HG03045 (cell line): Measurements from ENCODE around the gene ARL17A.
"Not testable (repeated sequence)": the region's sequence is repeated elsewhere in the genome, so short reads cannot be mapped to it uniquely, and the experiment has no call there.

Experiments used
- ATAC-seq: cut with Tn5 transposase; IDR thresholded peaks from one replicate; pipeline ENCODE4 v1.9.1; 2021; ENCODE audit warnings: mild to moderate bottlenecking, moderate library complexity; ENCODE audit not compliant: unreplicated experiment

The ARL17A gene

DNA sequence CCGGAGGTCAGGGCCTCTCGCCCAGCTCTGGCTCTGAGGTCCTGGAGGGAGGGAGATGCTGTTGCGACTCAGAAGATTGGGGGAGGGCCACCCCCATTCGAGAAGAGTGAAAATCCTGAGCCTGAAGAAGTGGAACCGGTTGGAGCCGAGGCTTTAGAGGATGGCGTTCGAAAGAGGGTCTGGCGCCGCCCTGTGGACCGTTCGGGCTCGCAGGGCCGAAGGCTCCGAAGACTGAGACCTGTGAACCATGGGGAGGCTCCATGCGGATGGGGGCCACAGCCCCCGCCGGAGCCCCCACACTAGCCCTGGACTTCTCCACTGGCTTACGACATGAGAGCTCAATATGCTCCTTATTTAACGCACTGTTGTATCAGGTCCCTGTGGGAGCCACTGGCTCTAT, 20.3 kb downstream of the ARL17A start:
- ATAC-seq: not testable (repeated sequence)

DNA sequence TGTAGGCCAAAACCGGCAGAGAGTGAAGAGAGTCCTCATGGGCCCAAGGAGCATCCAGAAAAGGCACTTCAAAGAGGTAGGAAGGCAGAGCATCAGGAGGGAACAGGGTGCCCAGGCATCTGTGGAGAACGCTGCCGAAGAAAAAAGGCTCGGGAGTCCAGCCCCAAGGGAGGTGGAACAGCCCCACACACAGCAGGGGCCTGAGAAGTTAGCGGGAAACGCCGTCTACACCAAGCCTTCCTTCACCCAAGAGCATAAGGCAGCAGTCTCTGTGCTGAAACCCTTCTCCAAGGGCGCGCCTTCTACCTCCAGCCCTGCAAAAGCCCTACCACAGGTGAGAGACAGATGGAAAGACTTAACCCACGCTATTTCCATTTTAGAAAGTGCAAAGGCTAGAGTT, 30.9 kb downstream of the ARL17A start:
- ATAC-seq: not testable (repeated sequence)

DNA sequence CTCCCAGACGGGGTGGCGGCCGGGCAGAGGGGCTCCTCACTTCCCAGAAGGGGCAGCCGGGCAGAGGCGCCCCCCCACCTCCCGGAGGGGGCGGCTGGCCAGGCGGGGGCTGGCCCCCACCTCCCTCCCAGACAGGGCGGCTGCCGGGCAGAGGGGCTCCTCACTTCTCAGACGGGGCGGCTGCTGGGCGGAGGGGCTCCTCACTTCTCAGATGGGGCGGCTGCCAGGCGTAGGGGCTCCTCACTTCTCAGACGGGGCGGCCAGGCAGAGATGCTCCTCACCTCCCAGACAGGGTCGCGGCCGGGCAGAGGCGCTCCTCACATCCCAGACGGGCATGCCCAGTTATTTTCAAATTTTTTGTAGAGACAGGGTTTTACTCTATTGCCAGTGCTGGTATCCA, 44.8 kb downstream of the ARL17A start:
- not testable (repeated sequence) for ATAC-seq

DNA sequence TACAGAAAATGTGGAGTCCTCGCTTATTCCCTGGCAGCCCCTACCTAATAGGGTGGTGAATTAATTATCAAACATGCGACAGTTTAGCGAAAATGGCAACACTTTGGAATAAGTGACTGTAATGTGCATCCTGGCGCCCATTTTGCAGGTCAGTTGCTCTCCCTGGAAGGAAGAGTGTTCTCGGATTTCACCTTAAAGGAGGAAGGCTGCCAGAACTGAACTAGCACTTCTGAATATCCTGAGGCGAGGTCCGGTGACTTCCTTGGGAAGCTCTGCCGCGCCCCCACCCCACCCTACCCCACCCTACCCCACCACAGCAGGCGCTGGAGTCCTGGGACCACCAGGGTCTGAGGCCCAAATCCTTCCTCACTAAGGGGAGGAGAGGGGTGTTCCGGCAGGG, 67.3 kb downstream of the ARL17A start, which contains the start of gene LRRC37A2:
Gene LRRC37A2, plus strand, starts transcription at position 301 of the 400 bp plus-strand sequence. CDS start 245 bp downstream, outside the sequence.
- not testable (repeated sequence) for ATAC-seq

DNA sequence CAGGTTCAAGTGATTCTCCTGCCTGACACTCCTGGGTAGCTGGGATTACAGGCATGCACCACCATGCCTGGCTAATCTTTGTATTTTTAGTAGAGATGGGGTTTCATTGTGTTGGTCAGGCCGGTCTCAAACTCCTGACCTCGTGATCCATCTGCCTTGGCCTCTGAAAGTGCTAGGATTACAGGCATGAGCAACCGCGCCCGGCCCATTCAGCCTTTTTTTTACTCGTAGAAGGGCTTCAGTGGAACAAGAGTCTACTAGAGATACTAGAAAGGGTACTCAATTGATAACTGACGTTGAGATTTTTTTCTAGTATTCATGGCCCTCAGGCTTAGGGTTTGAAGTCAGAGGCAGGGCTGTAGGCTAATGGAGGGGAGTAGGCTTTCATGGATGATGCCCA, 73.6 kb downstream of the ARL17A start:
- ATAC-seq: not testable (repeated sequence)

DNA sequence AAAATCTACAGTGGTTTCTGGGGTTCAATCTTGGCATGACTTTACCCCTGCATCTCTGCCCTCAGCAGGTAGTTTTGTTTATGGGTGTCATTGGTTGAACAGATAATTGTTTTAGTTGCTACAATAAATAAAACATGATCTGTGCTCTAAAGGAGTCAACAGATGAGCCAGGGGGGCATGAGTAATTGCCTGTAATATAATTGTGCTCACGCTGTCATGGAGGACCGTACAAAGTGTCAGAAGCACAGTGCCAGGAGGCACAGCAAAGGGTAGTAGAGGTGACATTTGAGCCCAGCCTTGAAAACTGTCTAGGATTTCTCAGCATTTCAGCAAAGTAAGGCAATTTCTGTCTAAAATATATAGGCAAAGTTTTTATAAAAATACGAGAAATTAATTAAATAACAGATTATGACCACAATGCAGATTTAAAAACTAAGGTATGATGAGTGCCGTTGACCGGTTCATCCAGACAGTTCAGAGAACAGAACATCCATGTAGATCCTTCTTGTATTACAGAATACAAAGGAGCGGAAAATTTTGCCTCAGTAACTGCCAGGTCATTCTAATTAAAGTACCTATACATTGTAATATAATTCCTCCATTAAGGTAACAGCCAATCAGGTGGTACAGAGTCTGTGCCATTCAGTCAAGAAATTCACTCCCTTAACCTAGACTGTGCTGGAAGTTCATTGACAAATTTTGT, 79.9 kb downstream of the ARL17A start:
- not testable (repeated sequence) for ATAC-seq

DNA sequence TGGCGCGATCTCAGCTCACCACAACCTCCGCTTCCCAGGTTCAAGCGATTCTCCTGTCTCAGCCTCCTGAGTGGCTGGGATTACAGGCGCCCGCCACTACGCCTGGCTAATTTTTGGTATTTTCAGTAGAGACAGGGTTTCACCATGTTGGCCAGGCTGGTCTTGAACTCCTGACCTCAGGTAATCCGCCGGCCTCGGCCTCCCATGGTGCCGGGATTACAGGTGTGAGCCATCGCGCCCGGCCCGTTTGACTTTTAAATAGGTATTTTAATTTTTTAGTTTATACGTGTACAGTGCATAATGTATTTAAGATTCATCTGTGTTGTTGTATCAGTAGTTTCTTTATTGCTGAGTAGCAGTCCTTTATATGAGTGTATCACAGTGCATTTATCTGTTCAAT, 87.5 kb downstream of the ARL17A start:
- not testable (repeated sequence) for ATAC-seq

DNA sequence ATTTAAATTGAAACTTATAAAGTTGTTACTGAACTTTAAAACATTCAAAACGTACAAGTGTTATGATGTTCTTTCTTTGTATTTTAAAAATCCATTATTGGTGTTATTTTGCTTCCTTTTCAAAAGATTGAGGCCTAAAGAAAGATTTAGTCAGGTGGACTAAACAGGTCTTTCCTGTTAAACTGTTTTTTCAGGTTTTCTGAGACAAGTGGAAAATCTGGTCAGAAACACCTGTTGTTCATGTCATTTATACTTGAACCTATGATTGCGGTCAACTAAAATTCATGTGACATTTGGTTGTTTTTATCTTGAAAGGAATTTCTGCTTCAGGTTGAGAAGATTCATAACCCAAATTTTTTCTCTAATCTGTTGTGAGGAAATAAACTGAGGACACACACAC, 98.2 kb downstream of the ARL17A start:
- ATAC-seq: not testable (repeated sequence)

DNA sequence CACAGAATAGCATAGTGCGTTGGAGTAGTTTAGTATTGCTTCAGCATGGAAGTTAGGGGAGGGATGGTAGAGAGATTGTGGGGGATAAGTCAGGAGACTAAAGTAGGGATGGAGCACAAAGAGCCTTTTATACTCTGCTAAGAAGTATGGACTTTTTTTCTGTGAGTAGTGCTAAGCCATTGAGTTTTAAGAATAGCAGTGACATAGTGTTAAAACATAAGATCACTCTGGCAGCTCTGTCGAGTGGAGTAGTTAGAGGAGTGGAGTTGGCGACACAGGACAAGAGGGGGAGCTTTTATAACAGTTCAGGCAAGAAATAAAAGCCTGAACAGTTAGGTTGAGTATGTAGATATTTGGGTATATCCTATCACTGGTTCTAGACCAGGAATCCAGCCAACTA, 100.7 kb downstream of the ARL17A start:
- ATAC-seq: not testable (repeated sequence)

DNA sequence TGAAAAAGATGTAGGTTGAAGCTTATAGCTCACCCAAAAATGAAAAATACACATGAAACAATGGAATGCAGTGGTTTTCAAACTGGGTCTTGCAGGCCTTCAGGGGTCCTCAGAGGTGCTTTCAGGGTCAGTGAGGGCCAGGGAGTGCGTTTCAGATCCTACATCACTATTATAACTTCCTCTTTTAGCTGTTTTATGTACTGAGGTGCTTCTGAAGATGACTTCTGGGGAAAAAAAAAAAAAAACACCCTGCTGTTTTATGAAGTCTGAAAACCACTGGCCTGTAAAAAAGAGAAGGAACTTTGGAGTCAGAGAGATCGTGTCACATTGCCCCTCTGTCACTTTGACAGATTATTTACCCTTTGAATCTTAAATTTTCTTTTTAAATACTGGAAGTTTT, 103.9 kb downstream of the ARL17A start:
- ATAC-seq: not testable (repeated sequence)

DNA sequence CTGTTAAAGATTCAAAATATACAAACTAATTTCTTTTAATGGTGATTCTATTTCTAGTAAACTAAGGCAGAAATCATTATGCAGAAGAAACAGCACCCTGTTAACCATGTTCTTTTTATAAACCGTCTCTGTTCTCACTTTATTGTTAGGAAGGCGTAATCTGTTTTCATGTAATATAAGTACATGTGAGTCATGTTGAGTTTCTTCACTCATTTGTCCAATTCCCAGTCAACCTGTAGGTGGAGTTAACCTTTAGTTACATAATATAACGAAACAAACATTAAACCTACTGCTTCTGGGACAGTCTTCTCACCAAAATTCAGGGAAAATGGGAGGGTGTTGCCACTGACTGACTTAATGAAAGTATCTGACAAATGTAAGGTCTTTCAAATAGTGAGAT, 105.0 kb downstream of the ARL17A start:
- ATAC-seq: not testable (repeated sequence)

DNA sequence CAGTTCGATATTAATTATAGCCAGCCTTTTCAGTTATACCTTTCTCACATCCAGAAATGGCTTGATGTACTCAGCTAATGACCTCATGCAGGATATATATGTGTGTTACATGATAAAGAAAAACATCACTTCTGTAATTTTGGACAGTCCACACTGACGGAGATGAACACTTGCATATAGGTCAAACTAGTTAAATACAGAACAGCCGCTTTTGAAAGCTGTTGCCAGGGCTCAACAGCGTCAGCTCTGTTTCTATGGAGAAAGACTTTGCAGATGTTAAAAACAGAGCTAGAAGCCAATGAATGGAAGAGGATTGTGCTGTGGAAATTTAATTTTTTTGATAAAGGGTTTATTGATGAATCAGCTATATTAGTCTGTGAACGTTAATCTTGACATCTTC, 111.9 kb downstream of the ARL17A start:
- ATAC-seq: not testable (repeated sequence)
